Type B pancreatic cell (in vitro differentiated cells): ENCODE measurements around the gene DYNC2H1. TPM values are rescaled to one million over a fixed set of nuclear protein-coding genes. Genes with fewer than 3 reads are reported as not detected.

Experiments used
- DNase-seq: peaks from one replicate; pipeline ENCODE4 v3.0.0; 2021; ENCODE audit warnings: mixed read lengths; ENCODE audit not compliant: unreplicated experiment; ENCODE audit errors: extremely low spot score
- H3K27ac Mint-ChIP-seq: 2 replicates; pipeline ENCODE4 v1.8.0; 2021; ENCODE audit warnings: mild to moderate bottlenecking, mixed read lengths
- H3K27me3 Mint-ChIP-seq: 2 replicates; pipeline ENCODE4 v1.8.0; 2021; ENCODE audit warnings: mixed read lengths
- H3K36me3 Mint-ChIP-seq: 2 replicates; pipeline ENCODE4 v1.8.0; 2021; ENCODE audit warnings: mixed read lengths
- H3K4me1 Mint-ChIP-seq: one replicate; pipeline ENCODE4 v1.8.0; 2021; ENCODE audit warnings: mixed read lengths; ENCODE audit not compliant: unreplicated experiment
- H3K4me3 Mint-ChIP-seq: 2 replicates; pipeline ENCODE4 v1.8.0; 2021; ENCODE audit warnings: mild to moderate bottlenecking, mixed read lengths
- H3K9me3 Mint-ChIP-seq: 2 replicates; pipeline ENCODE4 v1.8.0; 2021; ENCODE audit warnings: mixed read lengths
- CTCF ChIP-seq: fragments of 200-600 bp; sonication (generic); conservative IDR thresholded peaks from 2 replicates; pipeline ENCODE4 v1.5.0; 2021; ENCODE audit warnings: antibody characterized with exemption, mild to moderate bottlenecking
- total RNA-seq: library from RNA; stranded (reverse); gene quantifications from 2 replicates; pipeline ENCODE4 v1.2.1, GENCODE V29; 2021; ENCODE audit warnings: low replicate concordance

The DYNC2H1 gene
- total RNA-seq, 1 donor from 2014 or later: 26.1 TPM

- H3K36me3 Mint-ChIP-seq: peaks cover 6% of the 10 kb centered on the region
- H3K9me3 Mint-ChIP-seq: no peaks in the 10 kb centered on the region
- TF ChIP-seq CTCF: no peak
- no peak overlapping the region for H3K4me3 Mint-ChIP-seq
- H3K27ac Mint-ChIP-seq: no peak overlapping the region
- no peaks in the 10 kb centered on the region for H3K27me3 Mint-ChIP-seq
- DNase-seq: no peak
- peaks cover 3% of the 10 kb centered on the region for H3K4me1 Mint-ChIP-seq
These were observed 275.4 kb downstream of the DYNC2H1 start for GRCh38 chr11:103384652-103385051.

- H3K4me1 Mint-ChIP-seq: no peaks in the 10 kb centered on the region
These were observed 286.4 kb downstream of the DYNC2H1 start for GRCh38 chr11:103395612-103396011.

GRCh38 chr11:103396237-103396636 lies 287.0 kb downstream of the DYNC2H1 start:
- no peak for TF ChIP-seq CTCF
- Mint-ChIP-seq H3K27ac (no peak overlapping the region), H3K4me1 (no peaks in the 10 kb centered on the region), H3K9me3 (no peaks in the 10 kb centered on the region), H3K27me3 (no peaks in the 10 kb centered on the region), H3K36me3 (peaks cover 13% of the 10 kb centered on the region), H3K4me3 (no peak overlapping the region)
- DNase-seq: no peak

More at GRCh38 chr11:103395612-103396011, 286.4 kb downstream of the DYNC2H1 start:
- H3K4me3 Mint-ChIP-seq: no peak overlapping the region
- no peak for DNase-seq
- H3K27me3 Mint-ChIP-seq: no peaks in the 10 kb centered on the region
- peaks cover 13% of the 10 kb centered on the region for H3K36me3 Mint-ChIP-seq
- H3K9me3 Mint-ChIP-seq: no peaks in the 10 kb centered on the region
- TF ChIP-seq CTCF: no peak
- no peak overlapping the region for H3K27ac Mint-ChIP-seq

- DNase-seq: no peak
- H3K4me3 Mint-ChIP-seq: no peak overlapping the region
- H3K4me1 Mint-ChIP-seq: no peaks in the 10 kb centered on the region
- peaks cover 20% of the 10 kb centered on the region for H3K36me3 Mint-ChIP-seq
- TF ChIP-seq CTCF: no peak
- H3K27ac Mint-ChIP-seq: no peak overlapping the region
- no peaks in the 10 kb centered on the region for H3K9me3 Mint-ChIP-seq
- H3K27me3 Mint-ChIP-seq: no peaks in the 10 kb centered on the region
These were observed 288.1 kb downstream of the DYNC2H1 start for GRCh38 chr11:103397369-103397768.

GRCh38 chr11:103398829-103399228 lies 289.6 kb downstream of the DYNC2H1 start:
- no peak overlapping the region for H3K4me3 Mint-ChIP-seq
- DNase-seq: no peak
- no peaks in the 10 kb centered on the region for H3K27me3 Mint-ChIP-seq
- no peak for TF ChIP-seq CTCF
- no peaks in the 10 kb centered on the region for H3K4me1 Mint-ChIP-seq
- H3K27ac Mint-ChIP-seq: no peak overlapping the region
- H3K9me3 Mint-ChIP-seq: no peaks in the 10 kb centered on the region
- peaks cover 21% of the 10 kb centered on the region for H3K36me3 Mint-ChIP-seq

GRCh38 chr11:103406357-103406756 lies 297.1 kb downstream of the DYNC2H1 start:
- TF ChIP-seq CTCF: no peak
- Mint-ChIP-seq H3K27me3 (no peaks in the 10 kb centered on the region), H3K27ac (no peak overlapping the region), H3K9me3 (no peaks in the 10 kb centered on the region), H3K4me3 (no peak overlapping the region), H3K4me1 (no peaks in the 10 kb centered on the region), H3K36me3 (peaks cover 9% of the 10 kb centered on the region)
- no peak for DNase-seq
